NB4 (cell line): Measurements from ENCODE around the gene ARAP3.

Experiments
- CTCF ChIP-seq: IDR thresholded peaks from one replicate; pipeline ENCODE4 v1.5.1; 2012; ENCODE audit warnings: low read depth, low read length
- POLR2A ChIP-seq: IDR thresholded peaks from 2 replicates; pipeline ENCODE4 v1.6.1; 2011; ENCODE audit warnings: mild to moderate bottlenecking; ENCODE audit not compliant: insufficient read length; ENCODE audit errors: extremely low read depth
- TF ChIP-seq, protein P1 (sequence below): IDR thresholded peaks from 2 replicates; pipeline ENCODE4 v1.6.1; 2011; ENCODE audit warnings: low read depth, low read length

GRCh38 chr5:141630570-141631140 is 51.4 kb downstream of the ARAP3 start:
- TF ChIP-seq CTCF, result no peak
- TF ChIP-seq, protein P1, sequence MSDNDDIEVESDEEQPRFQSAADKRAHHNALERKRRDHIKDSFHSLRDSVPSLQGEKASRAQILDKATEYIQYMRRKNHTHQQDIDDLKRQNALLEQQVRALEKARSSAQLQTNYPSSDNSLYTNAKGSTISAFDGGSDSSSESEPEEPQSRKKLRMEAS, result no peak
- no peak for TF ChIP-seq POLR2A
